D721Med (cell line): ENCODE data around the gene SMG9.

Experiments used
- DNase-seq: peaks from one replicate; pipeline ENCODE4 v3.0.0; 2011; ENCODE audit warnings: low spot score; ENCODE audit not compliant: insufficient read length
- FAIRE-seq: peaks from 2 replicates; lab custom pipeline; 2011; peaks lifted over from hg19 to GRCh38; lab: Jason Lieb, UNC
- CTCF ChIP-seq: IDR thresholded peaks from 2 replicates; pipeline ENCODE4 v1.5.1; 2012; ENCODE audit warnings: mild to moderate bottlenecking, control low read depth; ENCODE audit not compliant: insufficient read depth; ENCODE audit errors: missing control alignments

Gene SMG9

GRCh38 chr19:43715776-43716175, 39.0 kb downstream of the SMG9 start, which contains the start of gene IRGC:
Gene IRGC, plus strand, starts transcription at chr19:43716076. Its CDS starts 2,483 bp downstream, at chr19:43718559.
- DNase-seq (no peak), FAIRE-seq (no peak)
- TF ChIP-seq CTCF = no peak

- TF ChIP-seq CTCF = no peak
- no peak for DNase-seq
- no peak for FAIRE-seq
Measured at GRCh38 chr19:43713208-43713607, 41.6 kb downstream of the SMG9 start.

GRCh38 chr19:43711751-43712355, 42.9 kb downstream of the SMG9 start:
- FAIRE-seq (no peak), DNase-seq (no peak)
- no peak for TF ChIP-seq CTCF

- FAIRE-seq (no peak), DNase-seq (no peak)
- TF ChIP-seq CTCF = no peak
Measured at GRCh38 chr19:43708716-43709115, 46.0 kb downstream of the SMG9 start.

GRCh38 chr19:43707158-43707712, 47.5 kb downstream of the SMG9 start:
- DNase-seq (no peak), FAIRE-seq (no peak)
- no peak for TF ChIP-seq CTCF

- no peak for TF ChIP-seq CTCF
- FAIRE-seq (no peak), DNase-seq (no peak)
Measured at GRCh38 chr19:43705729-43706128, 49.0 kb downstream of the SMG9 start.

GRCh38 chr19:43704002-43704705, 50.6 kb downstream of the SMG9 start:
- FAIRE-seq = no peak
- TF ChIP-seq CTCF = no peak
- DNase-seq = no peak
